Keratinocyte (primary cell): ENCODE results near the gene SORBS2. TPM values are rescaled to one million over a fixed set of nuclear protein-coding genes. Genes with fewer than 3 reads are reported as not detected.

Experiments
- DNase-seq: peaks from one replicate; pipeline ENCODE4 v3.0.0-alpha.2; 2011; ENCODE audit warnings: low read depth, missing footprints, low spot score
- FAIRE-seq: peaks from 2 replicates; lab custom pipeline; 2011; peaks lifted over from hg19 to GRCh38; lab: Jason Lieb, UNC
- H2AFZ ChIP-seq: 2 replicates; pipeline ENCODE4 v1.6.0; 2012; ENCODE audit warnings: low read length, control low read depth, inconsistent platforms; ENCODE audit not compliant: control insufficient read depth
- H3K27ac ChIP-seq: 2 replicates; pipeline ENCODE4 v1.5.1; 2011; ENCODE audit warnings: low read length; ENCODE audit not compliant: control insufficient read depth, insufficient read depth
- H3K27me3 ChIP-seq: 3 replicates; pipeline ENCODE4 v1.6.0; 2011; ENCODE audit warnings: low read length; ENCODE audit not compliant: control insufficient read depth, insufficient read depth; ENCODE audit errors: extremely low read depth
- H3K36me3 ChIP-seq, 2 experiments: 2 replicates in 1 of 2; 3 replicates in 1 of 2; pipeline ENCODE4 v1.5.1; 2011; ENCODE audit warnings: low read length in 2 of 2, mild to moderate bottlenecking in 1 of 2; ENCODE audit not compliant: control insufficient read depth in 2 of 2, insufficient read depth in 2 of 2; ENCODE audit errors: extremely low read depth in 1 of 2
- H3K4me1 ChIP-seq: 3 replicates; pipeline ENCODE4 v1.5.1; 2011; ENCODE audit warnings: low read length; ENCODE audit not compliant: control insufficient read depth, insufficient read depth; ENCODE audit errors: extremely low read depth
- H3K4me2 ChIP-seq: 3 replicates; pipeline ENCODE4 v1.6.0; 2011; ENCODE audit warnings: low read depth, low read length; ENCODE audit not compliant: control insufficient read depth, insufficient read depth; ENCODE audit errors: extremely low read depth
- H3K4me3 ChIP-seq, 3 experiments: fragments of 200-600 bp in 1 of 3; sonication (generic) in 1 of 3; 2 replicates in 2 of 3; 3 replicates in 1 of 3; pipeline ENCODE4 v1.5.1; 2011 to 2016; ENCODE audit warnings: low read length in 3 of 3, mild to moderate bottlenecking in 3 of 3, control low read depth in 2 of 3, inconsistent platforms in 1 of 3, low read depth in 1 of 3, mixed read lengths in 1 of 3, mixed run types in 1 of 3, moderate library complexity in 1 of 3; ENCODE audit not compliant: control insufficient read depth in 2 of 3, insufficient read depth in 2 of 3; ENCODE audit errors: extremely low read depth in 1 of 3
- H3K79me2 ChIP-seq: 2 replicates; pipeline ENCODE4 v1.6.0; 2012; ENCODE audit warnings: low read length; ENCODE audit not compliant: control insufficient read depth, insufficient read depth
- H3K9ac ChIP-seq: 3 replicates; pipeline ENCODE4 v1.6.0; 2011; ENCODE audit warnings: low read length; ENCODE audit not compliant: control insufficient read depth, insufficient read depth; ENCODE audit errors: extremely low read depth
- H3K9me1 ChIP-seq: 3 replicates; pipeline ENCODE4 v1.6.0; 2011; ENCODE audit warnings: low read length; ENCODE audit not compliant: control insufficient read depth, insufficient read depth; ENCODE audit errors: extremely low read depth
- H3K9me3 ChIP-seq: 2 replicates; pipeline ENCODE4 v1.5.1; 2012; ENCODE audit warnings: low read depth, low read length; ENCODE audit not compliant: control insufficient read depth
- H4K20me1 ChIP-seq: 3 replicates; pipeline ENCODE4 v1.6.0; 2011; ENCODE audit warnings: low read length; ENCODE audit not compliant: control insufficient read depth, insufficient read depth; ENCODE audit errors: extremely low read depth
- CTCF ChIP-seq, 3 experiments: IDR thresholded peaks in 1 of 3; conservative IDR thresholded peaks in 1 of 3; optimal IDR thresholded peaks in 1 of 3; 2 replicates in 2 of 3; 3 replicates in 1 of 3; pipeline versions ENCODE3 to v1.5.1; 2011; ENCODE audit warnings: low read length in 3 of 3, mild to moderate bottlenecking in 3 of 3, moderate library complexity in 2 of 3, control low read depth in 1 of 3, inconsistent platforms in 1 of 3; ENCODE audit not compliant: insufficient read depth in 2 of 3; ENCODE audit errors: extremely low read depth in 1 of 3
- EZH2 ChIP-seq: IDR thresholded peaks from one replicate; pipeline ENCODE4 v1.6.1; 2012; ENCODE audit warnings: inconsistent platforms, mild to moderate bottlenecking, low read length, moderate library complexity
- dilution Hi-C: fragments of 300-500 bp; cut with MboI; formaldehyde crosslinking; loops from one replicate; pipeline ENCODE4 v1.7.0; 2020; ENCODE audit warnings: low sequenced_read_pairs; ENCODE audit not compliant: extremely low pct_ligation_motif_present
- polyA plus RNA-seq, 5 experiments: library from polyadenylated mRNA; depleted of rRNA in 3 of 5; stranded (reverse) in 3 of 5; stranded (forward) in 1 of 5; unstranded in 1 of 5; fragments of >200 nt; gene quantifications; 1 replicate in 1 of 5; 2 replicates in 3 of 5; 3 replicates in 1 of 5; pipeline versions ENCODE4 v1.2.1 to v1.2.3, GENCODE V29; 2011 to 2012; ENCODE audit warnings: missing spikeins in 2 of 5, low read depth in 1 of 5, low replicate concordance in 1 of 5

The SORBS2 gene
- polyA plus RNA-seq, 1 donor (not counting 4 experiments of a cell fraction or from before 2014, with no cell fraction given) = 0.14 TPM

GRCh38 chr4:185538806-185539205 is 273.2 kb downstream of the SORBS2 start:
- H3K4me1 ChIP-seq = no peaks in the 10 kb centered on the region

DNA sequence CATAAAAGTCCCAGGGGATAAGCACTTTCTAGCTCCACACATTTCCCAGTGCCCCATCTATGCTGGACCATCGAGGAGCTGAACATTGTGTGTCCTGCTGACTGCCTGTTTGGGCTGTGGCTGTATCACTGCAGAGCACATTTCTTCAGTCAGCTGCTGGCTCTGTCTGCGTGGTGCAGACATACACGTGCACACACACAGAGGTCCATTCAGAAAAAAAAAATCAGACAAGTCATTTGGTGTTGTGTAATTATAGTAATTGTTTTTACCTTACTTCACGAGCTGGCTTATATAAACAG is 275.6 kb downstream of the SORBS2 start:
- H3K9me1 ChIP-seq = no peaks in the 10 kb centered on the region
- H3K4me2 ChIP-seq = no peak overlapping the region
- H3K27me3 ChIP-seq = peaks cover 39% of the 10 kb centered on the region

More at GRCh38 chr4:185538806-185539205, 273.2 kb downstream of the SORBS2 start:
- no peak overlapping the region for H2AFZ ChIP-seq
- no peak for FAIRE-seq
- H3K9ac ChIP-seq = no peak overlapping the region
- H3K9me3 ChIP-seq = no peaks in the 10 kb centered on the region
- peaks cover 37% of the 10 kb centered on the region for H3K27me3 ChIP-seq
- TF ChIP-seq EZH2 = no peak
- no peak for TF ChIP-seq CTCF (optimal IDR thresholded peaks at IDR 0.05 in 1 of 3, IDR thresholded peaks at IDR 0.05 in 1 of 3, conservative IDR thresholded peaks at IDR 0.05 in 1 of 3; ENCODE audit: extremely low read depth in 1 of 3, insufficient read depth in 2 of 3, low read length in 3 of 3)
- no peak overlapping the region for H3K4me3 ChIP-seq
- H3K27ac ChIP-seq = no peak overlapping the region
- H3K79me2 ChIP-seq = no peaks in the 10 kb centered on the region
- no peaks in the 10 kb centered on the region for H3K9me1 ChIP-seq
- no peaks in the 10 kb centered on the region for H3K36me3 ChIP-seq
- no peak overlapping the region for H3K4me2 ChIP-seq
- no peaks in the 10 kb centered on the region for H4K20me1 ChIP-seq
- dilution Hi-C loops = no loop called here
- DNase-seq = no peak

More for the DNA sequence above, 275.6 kb downstream of the SORBS2 start:
- FAIRE-seq (no peak), DNase-seq (no peak)
- Histone ChIP-seq H3K4me3 (no peak overlapping the region), H4K20me1 (no peaks in the 10 kb centered on the region), H3K27ac (no peak overlapping the region), H3K9ac (no peak overlapping the region), H3K36me3 (no peaks in the 10 kb centered on the region), H3K4me1 (no peaks in the 10 kb centered on the region), H2AFZ (no peak overlapping the region), H3K9me3 (no peaks in the 10 kb centered on the region), H3K79me2 (no peaks in the 10 kb centered on the region)
- dilution Hi-C loops = no loop called here
- TF ChIP-seq EZH2 (no peak), CTCF (optimal IDR thresholded peaks at IDR 0.05 in 1 of 3, IDR thresholded peaks at IDR 0.05 in 1 of 3, conservative IDR thresholded peaks at IDR 0.05 in 1 of 3; ENCODE audit: extremely low read depth in 1 of 3, insufficient read depth in 2 of 3, low read length in 3 of 3) (no peak)
